Measurements from ENCODE around the gene DCAF4.

DCAF4 gene

GRCh38 chr14:72926292-72927028 lies at the start of gene DCAF4:
Gene DCAF4, plus strand, starts transcription at chr14:72926464. Its CDS starts 11,515 bp downstream, at chr14:72937979.
- peak; percentile 96 for DNase-seq

GRCh38 chr14:72876710-72877063 lies 49.6 kb upstream of the DCAF4 start:
- DNase-seq, result no peak

GRCh38 chr14:72878746-72879145 lies 47.5 kb upstream of the DCAF4 start:
- DNase-seq, result no peak

GRCh38 chr14:72879431-72879830 lies 46.8 kb upstream of the DCAF4 start:
- no peak for DNase-seq

- DNase-seq, result no peak
Measured at GRCh38 chr14:72880164-72880563, 46.1 kb upstream of the DCAF4 start.

GRCh38 chr14:72880820-72881219 lies 45.4 kb upstream of the DCAF4 start:
- no peak for DNase-seq

GRCh38 chr14:72881543-72881942 lies 44.7 kb upstream of the DCAF4 start:
- no peak for DNase-seq

- DNase-seq, result no peak
Measured at GRCh38 chr14:72882047-72882446, 44.2 kb upstream of the DCAF4 start.

- no peak for DNase-seq
Measured at GRCh38 chr14:72882463-72882862, 43.8 kb upstream of the DCAF4 start.

- no peak for DNase-seq
Measured at GRCh38 chr14:72883109-72883508, 43.2 kb upstream of the DCAF4 start.

GRCh38 chr14:72883961-72884360 lies 42.3 kb upstream of the DCAF4 start:
- DNase-seq, result no peak

GRCh38 chr14:72884386-72884785 lies 41.9 kb upstream of the DCAF4 start:
- DNase-seq, result no peak

- no peak for DNase-seq
Measured at GRCh38 chr14:72887514-72887913, 38.8 kb upstream of the DCAF4 start.

- DNase-seq, result no peak
Measured at GRCh38 chr14:72888192-72888591, 38.1 kb upstream of the DCAF4 start.

- no peak for DNase-seq
Measured at GRCh38 chr14:72888636-72889201, 37.5 kb upstream of the DCAF4 start.

- DNase-seq, result no peak
Measured at GRCh38 chr14:72889366-72889765, 36.9 kb upstream of the DCAF4 start.

GRCh38 chr14:72891666-72892102 lies 34.6 kb upstream of the DCAF4 start:
- DNase-seq, result no peak

- no peak for DNase-seq
Measured at GRCh38 chr14:72892103-72892878, 34.0 kb upstream of the DCAF4 start.

GRCh38 chr14:72892879-72893635 lies 33.2 kb upstream of the DCAF4 start:
- no peak for DNase-seq

GRCh38 chr14:72893636-72894322 lies 32.5 kb upstream of the DCAF4 start, which contains the start of gene DPF3:
Gene DPF3, minus strand, starts transcription at chr14:72894101. Its CDS starts 13 bp downstream, at chr14:72894088.
- DNase-seq, result peak; percentile 94

- DNase-seq, result no peak
Measured at GRCh38 chr14:72894323-72894622, 32.0 kb upstream of the DCAF4 start.

GRCh38 chr14:72894623-72895378 lies 31.5 kb upstream of the DCAF4 start:
- DNase-seq, result no peak
